Measurements from ENCODE around the gene SMIM21.

SMIM21 gene

GRCh38 chr18:75374466-75374865 lies 53.0 kb downstream of the SMIM21 start:
- no peak for DNase-seq

DNA sequence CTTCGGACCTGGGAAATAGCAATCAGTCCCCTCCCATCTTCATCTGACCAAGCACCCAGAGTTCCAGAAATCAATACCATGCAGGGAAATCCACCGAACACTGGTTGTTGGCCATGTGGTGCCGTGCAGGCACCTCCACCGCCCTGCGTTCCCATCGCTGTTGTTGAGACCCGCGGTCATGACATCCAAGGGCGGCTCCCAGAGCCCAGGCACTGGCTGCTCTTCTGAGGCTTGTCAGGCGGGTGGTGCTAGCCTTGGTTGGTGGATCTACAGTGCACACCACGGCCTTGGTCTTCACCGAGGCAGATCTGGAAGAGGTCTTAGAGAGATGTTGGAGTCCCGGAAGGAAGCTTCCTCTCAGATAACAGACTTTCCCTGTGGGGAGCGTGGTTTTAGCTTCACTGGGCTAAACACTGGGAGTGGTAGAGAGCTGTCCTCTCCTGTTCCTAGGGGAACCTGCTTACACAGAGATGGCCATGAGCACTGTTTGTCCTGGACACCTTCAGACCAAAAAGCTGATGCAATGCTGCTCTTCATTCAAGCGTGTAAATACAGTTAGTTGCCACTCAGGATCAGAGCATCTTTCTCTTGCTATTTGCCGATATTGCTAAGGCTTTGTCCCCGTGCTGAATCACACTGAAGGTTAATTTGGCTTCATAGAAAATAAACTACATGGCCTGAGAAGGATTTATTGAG lies 58.3 kb downstream of the SMIM21 start:
- DNase-seq: no peak

- DNase-seq: no peak
Observed at GRCh38 chr18:75365837-75366236, 61.7 kb downstream of the SMIM21 start.

DNA sequence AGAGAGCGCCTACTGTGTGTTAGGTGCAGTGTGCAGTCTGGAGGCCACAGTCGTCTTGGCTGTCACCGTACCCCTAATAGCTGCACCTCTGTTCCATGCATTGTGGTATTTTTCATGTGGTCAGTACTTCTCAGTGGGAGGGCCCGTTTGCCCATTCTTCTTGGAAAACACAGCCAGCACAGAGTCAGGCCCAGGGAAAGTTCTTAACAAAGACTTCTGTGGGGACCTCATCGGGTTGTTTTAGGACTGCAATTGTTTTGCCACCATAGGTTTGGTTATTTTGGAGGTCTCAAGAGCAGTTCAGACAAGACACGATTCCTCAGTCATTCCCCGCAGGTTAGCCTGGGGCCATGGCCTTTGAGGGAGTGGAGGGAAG lies 62.3 kb downstream of the SMIM21 start:
- no peak for DNase-seq

DNA sequence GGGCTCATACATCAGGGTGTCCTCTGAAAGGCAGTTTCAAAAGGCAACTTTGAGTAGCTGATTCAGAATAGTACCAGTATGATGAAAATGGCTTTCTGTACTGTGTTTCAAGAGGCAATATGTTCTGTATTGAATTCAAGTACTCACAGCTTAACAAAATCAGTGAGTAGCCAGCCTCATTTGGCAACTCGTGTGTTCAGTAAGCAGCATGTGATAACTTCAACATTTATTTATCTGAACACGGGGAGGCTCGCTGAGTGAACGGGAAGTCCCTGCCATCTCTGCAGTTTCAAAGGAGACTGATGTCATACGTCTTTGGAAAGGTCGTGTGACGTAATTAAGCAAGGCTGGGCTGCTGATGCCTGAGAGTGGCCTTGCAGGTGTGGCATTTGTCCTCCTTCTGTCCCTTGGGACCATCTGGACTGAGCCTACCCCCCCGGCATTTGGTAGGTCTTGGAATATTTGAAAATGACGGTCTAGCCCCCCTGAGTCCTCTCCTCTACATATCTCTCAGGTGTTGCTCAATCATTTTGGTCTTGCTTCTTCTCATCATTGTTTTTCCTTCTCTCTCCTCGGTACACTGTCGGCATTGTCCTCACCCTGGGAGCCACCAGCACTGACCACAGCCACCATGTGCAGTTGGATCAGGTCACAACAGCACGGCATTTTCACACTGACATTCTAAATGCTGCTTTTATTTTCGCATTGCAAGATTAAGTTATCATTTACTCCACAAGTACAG lies 62.8 kb downstream of the SMIM21 start:
- DNase-seq: no peak

GRCh38 chr18:75363446-75364225 lies 63.9 kb downstream of the SMIM21 start:
- no peak for DNase-seq

- DNase-seq: no peak
Observed at GRCh38 chr18:75362435-75362834, 65.1 kb downstream of the SMIM21 start.

GRCh38 chr18:75360941-75361340 lies 66.6 kb downstream of the SMIM21 start:
- DNase-seq: no peak

- DNase-seq: no peak
Observed at GRCh38 chr18:75360215-75360614, 67.3 kb downstream of the SMIM21 start.
